Measurements from ENCODE around the gene COL18A1. TPM values are rescaled to one million over a fixed set of nuclear protein-coding genes. Genes with fewer than 3 reads are reported as not detected.
"Not testable (repeated sequence)": the region's sequence is repeated elsewhere in the genome, so short reads cannot be mapped to it uniquely, and the experiment has no call there.

COL18A1 gene
- total RNA-seq, 1 donor from 2014 or later, result 9.2 TPM

GRCh38 chr21:45433911-45434644 is 29.1 kb downstream of the COL18A1 start:
- FAIRE-seq, result no peak
- Histone ChIP-seq H3K36me3 (ENCODE audit: control insufficient read depth, insufficient read depth, low read length) (no peaks in the 10 kb centered on the region), H3K27me3 (ENCODE audit: control insufficient read depth, insufficient read depth, low read length) (no peaks in the 10 kb centered on the region), H3K4me3 (ENCODE audit: low read depth, low read length) (no peak overlapping the region)
- no peak for TF ChIP-seq CTCF (IDR thresholded peaks at IDR 0.05; ENCODE audit: insufficient read depth, low read length, severe bottlenecking)
- no peak for DNase-seq (ENCODE audit: low read depth)

GRCh38 chr21:45434645-45435217 is 29.8 kb downstream of the COL18A1 start:
- DNase-seq (ENCODE audit: low read depth) (no peak), FAIRE-seq (no peak)
- Histone ChIP-seq H3K4me3 (ENCODE audit: low read depth, low read length) (no peak overlapping the region), H3K27me3 (ENCODE audit: control insufficient read depth, insufficient read depth, low read length) (no peaks in the 10 kb centered on the region), H3K36me3 (ENCODE audit: control insufficient read depth, insufficient read depth, low read length) (no peaks in the 10 kb centered on the region)
- no peak for TF ChIP-seq CTCF (IDR thresholded peaks at IDR 0.05; ENCODE audit: insufficient read depth, low read length, severe bottlenecking)

GRCh38 chr21:45435405-45435981 is 30.5 kb downstream of the COL18A1 start:
- no peak for TF ChIP-seq CTCF (IDR thresholded peaks at IDR 0.05; ENCODE audit: insufficient read depth, low read length, severe bottlenecking)
- DNase-seq (ENCODE audit: low read depth) (no peak), FAIRE-seq (no peak)
- no peaks in the 10 kb centered on the region for H3K36me3 ChIP-seq (ENCODE audit: control insufficient read depth, insufficient read depth, low read length)
- H3K27me3 ChIP-seq (ENCODE audit: control insufficient read depth, insufficient read depth, low read length), result no peaks in the 10 kb centered on the region
- no peak overlapping the region for H3K4me3 ChIP-seq (ENCODE audit: low read depth, low read length)

- FAIRE-seq, result no peak
- TF ChIP-seq CTCF (IDR thresholded peaks at IDR 0.05; ENCODE audit: insufficient read depth, low read length, severe bottlenecking), result no peak
- H3K36me3 ChIP-seq (ENCODE audit: control insufficient read depth, insufficient read depth, low read length), result no peaks in the 10 kb centered on the region
- DNase-seq (ENCODE audit: low read depth), result no peak
- no peaks in the 10 kb centered on the region for H3K27me3 ChIP-seq (ENCODE audit: control insufficient read depth, insufficient read depth, low read length)
- no peak overlapping the region for H3K4me3 ChIP-seq (ENCODE audit: low read depth, low read length)
Observed at GRCh38 chr21:45436351-45437065, 31.5 kb downstream of the COL18A1 start.

GRCh38 chr21:45437844-45438243 is 32.9 kb downstream of the COL18A1 start:
- H3K27me3 ChIP-seq (ENCODE audit: control insufficient read depth, insufficient read depth, low read length); H3K4me3 ChIP-seq (ENCODE audit: low read depth, low read length); DNase-seq (ENCODE audit: low read depth); FAIRE-seq; H3K36me3 ChIP-seq (ENCODE audit: control insufficient read depth, insufficient read depth, low read length): not testable (repeated sequence)

Measured in bronchial epithelial cell (primary cell).